Ishikawa (cell line): ENCODE results near the gene MACROD2.

Experiments used
- CEBPB ChIP-seq: IDR thresholded peaks from 2 replicates; pipeline ENCODE4 v1.6.1; 2012
- CREB1 ChIP-seq: IDR thresholded peaks from 2 replicates; pipeline ENCODE4 v1.6.1; 2012; ENCODE audit warnings: low read depth

DNA sequence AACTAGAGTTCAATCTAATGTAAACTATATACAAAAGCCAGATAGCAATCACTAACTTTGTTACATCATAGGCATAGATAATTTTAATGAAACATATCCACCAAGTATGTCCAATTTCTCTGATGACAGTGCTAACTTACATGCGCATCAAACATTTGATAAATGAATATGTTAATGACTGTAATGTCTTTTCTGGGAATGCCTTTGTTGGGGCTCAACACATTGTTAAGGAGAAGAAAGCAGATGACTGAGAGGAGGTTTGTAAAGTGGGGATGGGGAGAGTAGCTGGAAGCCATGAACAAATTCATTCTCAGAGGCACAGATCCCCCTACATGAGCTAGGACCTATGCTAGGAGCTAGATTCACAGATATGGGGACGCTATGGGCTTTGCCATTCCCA is 1627.9 kb downstream of the MACROD2 start:
- TF ChIP-seq CREB1 (no peak), CEBPB (no peak)
